Activated CD4-positive, alpha-beta T cell treated with anti-CD3 and anti-CD28 coated beads, Interleukin-2, amount 50 U/mL, for 4 hours (primary cell): ENCODE results near the gene RHOXF2.
"Not testable (repeated sequence)": the region's sequence is repeated elsewhere in the genome, so short reads cannot be mapped to it uniquely, and the experiment has no call there.

ENCODE experiments used
- DNase-seq, 2 experiments: peaks; one replicate each; pipeline ENCODE4 v3.0.0-alpha.2; 2020

Gene RHOXF2

GRCh38 chrX:120158313-120158712 is at the start of gene RHOXF2:
TSS of gene RHOXF2 (plus strand) at chrX:120158613. CDS start at chrX:120158751, 138 bp downstream.
- DNase-seq, result not testable (repeated sequence)

GRCh38 chrX:120109378-120109777 is 49.0 kb upstream of the RHOXF2 start:
- no peak for DNase-seq

GRCh38 chrX:120111611-120112010 is 46.8 kb upstream of the RHOXF2 start:
- no peak for DNase-seq

- DNase-seq, result no peak
These were observed 42.9 kb upstream of the RHOXF2 start, which contains the start of gene RHOXF1 for GRCh38 chrX:120115438-120115963. TSS of gene RHOXF1 (minus strand) at chrX:120115913. CDS start at chrX:120115862, 51 bp downstream.

GRCh38 chrX:120120223-120120622 is 38.2 kb upstream of the RHOXF2 start:
- no peak for DNase-seq

- DNase-seq, result no peak
These were observed 33.0 kb upstream of the RHOXF2 start for GRCh38 chrX:120125444-120125843.

GRCh38 chrX:120128306-120128846 is 30.0 kb upstream of the RHOXF2 start:
- not testable (repeated sequence) for DNase-seq

- DNase-seq, result no peak
These were observed 22.3 kb upstream of the RHOXF2 start for GRCh38 chrX:120136128-120136527.

GRCh38 chrX:120136840-120137239 is 21.6 kb upstream of the RHOXF2 start:
- no peak for DNase-seq

- no peak for DNase-seq
These were observed 21.0 kb upstream of the RHOXF2 start for GRCh38 chrX:120137439-120137838.

GRCh38 chrX:120140293-120140981 is 18.0 kb upstream of the RHOXF2 start:
- no peak for DNase-seq

- no peak for DNase-seq
These were observed 14.1 kb upstream of the RHOXF2 start for GRCh38 chrX:120144178-120144844.

GRCh38 chrX:120145295-120145925 is 13.0 kb upstream of the RHOXF2 start:
- DNase-seq, result no peak

GRCh38 chrX:120146323-120146722 is 12.1 kb upstream of the RHOXF2 start:
- not testable (repeated sequence) for DNase-seq

- DNase-seq, result no peak
These were observed 10.9 kb upstream of the RHOXF2 start for GRCh38 chrX:120147537-120147936.

- DNase-seq, result not testable (repeated sequence)
These were observed 8.2 kb upstream of the RHOXF2 start for GRCh38 chrX:120150109-120150744.

- DNase-seq, result not testable (repeated sequence)
These were observed 673 bp downstream of the RHOXF2 start for GRCh38 chrX:120159086-120159485.

- not testable (repeated sequence) for DNase-seq
These were observed 34.8 kb downstream of the RHOXF2 start for GRCh38 chrX:120193254-120193653.

- DNase-seq, result not testable (repeated sequence)
These were observed 35.3 kb downstream of the RHOXF2 start for GRCh38 chrX:120193720-120194119.

GRCh38 chrX:120195786-120196185 is 37.4 kb downstream of the RHOXF2 start:
- not testable (repeated sequence) for DNase-seq

GRCh38 chrX:120196626-120197283 is 38.3 kb downstream of the RHOXF2 start:
- DNase-seq, result not testable (repeated sequence)

- DNase-seq, result no peak
These were observed 42.4 kb downstream of the RHOXF2 start for GRCh38 chrX:120200851-120201250.
